Measurements from ENCODE around the gene CDH11. TPM values are rescaled to one million over a fixed set of nuclear protein-coding genes. Genes with fewer than 3 reads are reported as not detected.
A peak's percentile ranks its signal among the peaks of the same experiment; 100 is the strongest.

Gene CDH11
- total RNA-seq, 2 donors from 2014 or later, result 51.6 to 59.1 TPM

- Histone ChIP-seq H3K27me3 (no peaks in the 10 kb centered on the region), H3K9me3 (no peaks in the 10 kb centered on the region), H3K4me3 (peak overlapping the region; percentile 50 to 69), H3K27ac (peak overlapping the region; percentile 78 to 79), H3K36me3 (no peaks in the 10 kb centered on the region), H3K4me1 (peaks cover 0 to 11% of the 10 kb centered on the region in 2 donors)
- no peak for TF ChIP-seq CTCF (IDR thresholded peaks at IDR 0.05)
- DNase-seq (ENCODE audit: low spot score), result no peak
Observed at GRCh38 chr16:65123396-65124211, 1.7 kb upstream of the CDH11 start.

- peak overlapping the region; percentile 78 to 79 for H3K27ac ChIP-seq
- peak overlapping the region; percentile 50 to 69 for H3K4me3 ChIP-seq
- no peaks in the 10 kb centered on the region for H3K27me3 ChIP-seq
- no peaks in the 10 kb centered on the region for H3K36me3 ChIP-seq
- peak; percentile 63 for DNase-seq (ENCODE audit: low spot score)
- H3K4me1 ChIP-seq, result peaks cover 0 to 11% of the 10 kb centered on the region in 2 donors
- no peak for TF ChIP-seq CTCF (IDR thresholded peaks at IDR 0.05)
- H3K9me3 ChIP-seq, result no peaks in the 10 kb centered on the region
Observed at GRCh38 chr16:65122724-65123395, 997 bp upstream of the CDH11 start.

- Histone ChIP-seq H3K27ac (peak overlapping the region; percentile 78 to 79), H3K4me1 (peaks cover 0 to 16% of the 10 kb centered on the region in 2 donors), H3K36me3 (no peaks in the 10 kb centered on the region), H3K27me3 (no peaks in the 10 kb centered on the region), H3K4me3 (peak overlapping the region; percentile 50 to 69), H3K9me3 (no peaks in the 10 kb centered on the region)
- no peak for DNase-seq (ENCODE audit: low spot score)
- TF ChIP-seq CTCF (IDR thresholded peaks at IDR 0.05), result no peak
Observed at GRCh38 chr16:65120831-65121721, 787 bp downstream of the CDH11 start.

- H3K27ac ChIP-seq, result peak overlapping the region; percentile 78 to 79
- peaks cover 0 to 16% of the 10 kb centered on the region in 2 donors for H3K4me1 ChIP-seq
- no peak for DNase-seq (ENCODE audit: low spot score)
- no peaks in the 10 kb centered on the region for H3K27me3 ChIP-seq
- no peaks in the 10 kb centered on the region for H3K36me3 ChIP-seq
- H3K9me3 ChIP-seq, result no peaks in the 10 kb centered on the region
- no peak for TF ChIP-seq CTCF (IDR thresholded peaks at IDR 0.05)
- H3K4me3 ChIP-seq, result peak overlapping the region; percentile 50 to 69
Observed at GRCh38 chr16:65120461-65120830, 1.4 kb downstream of the CDH11 start.

- no peaks in the 10 kb centered on the region for H3K9me3 ChIP-seq
- H3K27ac ChIP-seq, result peak overlapping the region; percentile 78 to 79
- H3K4me3 ChIP-seq, result peak overlapping the region; percentile 50 to 69
- H3K27me3 ChIP-seq, result no peaks in the 10 kb centered on the region
- no peaks in the 10 kb centered on the region for H3K36me3 ChIP-seq
- DNase-seq (ENCODE audit: low spot score), result no peak
- H3K4me1 ChIP-seq, result peaks cover 0 to 16% of the 10 kb centered on the region in 2 donors
- no peak for TF ChIP-seq CTCF (IDR thresholded peaks at IDR 0.05)
Observed at GRCh38 chr16:65119901-65120401, 1.9 kb downstream of the CDH11 start.
